Gastroesophageal sphincter (tissue), 4 donors: ENCODE data around the gene PPP2R5B. TPM values are rescaled to one million over a fixed set of nuclear protein-coding genes. Genes with fewer than 3 reads are reported as not detected.

ENCODE experiments used
- ATAC-seq: fragments of 150-250 bp; one replicate; pipeline ENCODE4 v1.9.1; 2016; ENCODE audit warnings: mild to moderate bottlenecking, moderate library complexity
- H3K27ac ChIP-seq, 4 donors: fragments of 200-600 bp; sonication (generic) in 3 of 4; 1 replicate in 3 of 4; 2 replicates in 1 of 4; pipeline ENCODE4 v1.5.1; 2016 to 2019
- H3K27me3 ChIP-seq: fragments of 200-600 bp; sonication (generic); one replicate; pipeline ENCODE4 v1.5.1; 2019
- H3K36me3 ChIP-seq, 2 donors: fragments of 200-600 bp; sonication (generic); one replicate each; pipeline ENCODE4 v1.5.1; 2019; ENCODE audit warnings: control low read depth in 1 of 2
- H3K4me1 ChIP-seq, 3 donors: fragments of 200-600 bp; sonication (generic); 1 replicate in 2 of 3; 2 replicates in 1 of 3; pipeline ENCODE4 v1.5.1; 2016 to 2019; ENCODE audit warnings: control low read depth in 2 of 3
- H3K4me3 ChIP-seq, 2 donors: fragments of 200-600 bp; sonication (generic); one replicate each; pipeline ENCODE4 v1.5.1; 2019; ENCODE audit warnings: mild to moderate bottlenecking in 1 of 2, moderate library complexity in 1 of 2
- H3K9me3 ChIP-seq, 3 donors: fragments of 200-600 bp; sonication (generic); one replicate each; pipeline ENCODE4 v1.5.1; 2017 to 2019; ENCODE audit warnings: control low read depth in 2 of 3
- EP300 ChIP-seq: sonication (generic); formaldehyde crosslinking; IDR thresholded peaks from one replicate; pipeline ENCODE4 v1.6.1; 2017; ENCODE audit warnings: antibody characterized with exemption, mild to moderate bottlenecking
- POLR2A ChIP-seq, 2 donors: fragments of 450-650 bp; IDR thresholded peaks; one replicate each; pipeline ENCODE4 v1.6.1; 2017; ENCODE audit warnings: antibody characterized with exemption in 2 of 2, mild to moderate bottlenecking in 2 of 2, moderate library complexity in 1 of 2
- POLR2AphosphoS5 ChIP-seq: sonication (generic); formaldehyde crosslinking; IDR thresholded peaks from one replicate; pipeline ENCODE4 v1.6.1; 2017; ENCODE audit warnings: antibody characterized with exemption
- WGBS, 2 donors: methylation state at CpG; one replicate each; pipeline ENCODE4 v1.1.5; 2018; ENCODE audit warnings: low coverage in 1 of 2; 5-methylcytosine and 5-hydroxymethylcytosine counted together
- total RNA-seq, 4 donors: library from RNA; depleted of rRNA; stranded (reverse); fragments of >200 nt; gene quantifications; one replicate each; pipeline ENCODE4 v1.1.0, GENCODE V29; 2016
- TF ChIP-seq, protein P1 (sequence below), 4 experiments: fragments of 200-600 bp in 2 of 4; fragments of 450-650 bp in 2 of 4; sonication (generic) in 1 of 4; IDR thresholded peaks; one replicate each; pipeline ENCODE4 v1.5.1; 2017 to 2019; ENCODE audit warnings: antibody characterized with exemption in 4 of 4, mild to moderate bottlenecking in 2 of 4, moderate library complexity in 2 of 4

PPP2R5B gene
- total RNA-seq, 4 donors from 2014 or later, result 20.3 to 41.2 (median 27.0) TPM

- WGBS, 2 donors, result 80 to 83% methylated on average over 6 to 7 of the region's 9 CpGs
- peak overlapping the region in 1 of 4 donors; percentile 83 for H3K27ac ChIP-seq
- ATAC-seq, result no peak
- TF ChIP-seq POLR2A (IDR thresholded peaks at IDR 0.05) (no peak), EP300 (no peak), POLR2AphosphoS5 (no peak)
- TF ChIP-seq, protein P1, sequence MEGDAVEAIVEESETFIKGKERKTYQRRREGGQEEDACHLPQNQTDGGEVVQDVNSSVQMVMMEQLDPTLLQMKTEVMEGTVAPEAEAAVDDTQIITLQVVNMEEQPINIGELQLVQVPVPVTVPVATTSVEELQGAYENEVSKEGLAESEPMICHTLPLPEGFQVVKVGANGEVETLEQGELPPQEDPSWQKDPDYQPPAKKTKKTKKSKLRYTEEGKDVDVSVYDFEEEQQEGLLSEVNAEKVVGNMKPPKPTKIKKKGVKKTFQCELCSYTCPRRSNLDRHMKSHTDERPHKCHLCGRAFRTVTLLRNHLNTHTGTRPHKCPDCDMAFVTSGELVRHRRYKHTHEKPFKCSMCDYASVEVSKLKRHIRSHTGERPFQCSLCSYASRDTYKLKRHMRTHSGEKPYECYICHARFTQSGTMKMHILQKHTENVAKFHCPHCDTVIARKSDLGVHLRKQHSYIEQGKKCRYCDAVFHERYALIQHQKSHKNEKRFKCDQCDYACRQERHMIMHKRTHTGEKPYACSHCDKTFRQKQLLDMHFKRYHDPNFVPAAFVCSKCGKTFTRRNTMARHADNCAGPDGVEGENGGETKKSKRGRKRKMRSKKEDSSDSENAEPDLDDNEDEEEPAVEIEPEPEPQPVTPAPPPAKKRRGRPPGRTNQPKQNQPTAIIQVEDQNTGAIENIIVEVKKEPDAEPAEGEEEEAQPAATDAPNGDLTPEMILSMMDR (IDR thresholded peaks at IDR 0.05), result no peak
- peaks cover 0 to 22% (median 12%) of the 10 kb centered on the region in 3 donors for H3K4me1 ChIP-seq
- no peaks in the 10 kb centered on the region for H3K9me3 ChIP-seq
- no peaks in the 10 kb centered on the region for H3K36me3 ChIP-seq
- no peak overlapping the region for H3K4me3 ChIP-seq
- H3K27me3 ChIP-seq, result no peaks in the 10 kb centered on the region
These were observed 35.6 kb upstream of the PPP2R5B start for GRCh38 chr11:64888729-64889511.

DNA sequence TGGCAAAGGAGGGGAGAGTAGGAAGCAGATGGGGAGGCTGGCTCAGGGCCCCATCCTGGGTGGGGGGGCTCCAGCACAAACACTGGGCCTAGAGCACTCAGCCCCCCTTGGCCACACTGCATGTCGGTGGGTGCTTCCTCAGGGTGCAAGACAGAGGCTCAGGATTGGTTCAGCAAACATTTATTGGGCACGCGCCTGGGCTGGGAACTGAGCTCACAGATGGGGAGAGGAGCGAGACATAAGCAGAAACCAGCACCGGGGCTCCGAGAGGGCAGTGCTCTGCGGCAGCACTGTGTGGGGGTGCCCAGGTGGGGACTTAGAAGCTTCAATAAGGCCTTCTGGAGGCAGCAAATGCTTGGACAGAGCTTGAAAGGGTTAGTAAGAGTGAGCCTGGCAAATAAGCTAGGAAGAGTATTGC is 34.0 kb upstream of the PPP2R5B start:
- Histone ChIP-seq H3K27ac (no peak overlapping the region), H3K4me3 (no peak overlapping the region)
- WGBS, 2 donors, result 92 to 100% methylated on average over 2 to 3 of the region's 7 CpGs

DNA sequence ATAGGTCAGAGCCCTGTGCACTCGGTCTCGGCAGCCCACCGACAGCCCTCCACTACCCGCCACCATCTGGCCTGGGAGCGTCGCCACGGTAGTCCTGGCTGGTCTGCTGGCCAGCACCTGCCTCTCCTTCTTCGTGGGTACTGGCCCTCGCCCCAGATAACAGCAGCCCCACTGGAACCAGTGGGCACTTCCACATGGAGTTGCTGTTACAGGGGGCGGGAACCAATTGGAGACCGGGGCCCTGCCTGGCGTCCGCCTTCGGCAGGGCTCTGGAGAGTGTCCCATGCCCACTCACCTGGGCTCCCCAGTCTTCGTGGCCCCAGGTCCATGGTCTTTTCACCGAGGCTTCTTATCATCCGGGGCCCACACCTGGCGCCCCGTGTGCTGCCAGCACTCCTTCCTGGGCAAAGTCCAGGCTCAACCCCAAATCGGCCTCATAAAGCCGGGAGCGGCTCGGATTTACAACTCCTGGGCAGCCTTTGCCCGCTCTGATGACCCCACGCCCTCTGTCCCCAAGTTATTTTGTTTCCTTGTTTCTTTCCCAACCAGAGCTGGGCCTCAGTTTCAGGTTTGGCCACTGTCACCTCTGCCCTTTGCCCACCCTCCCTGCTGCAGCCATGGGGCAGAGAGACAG is 33.2 kb upstream of the PPP2R5B start:
- Histone ChIP-seq H3K4me1 (peaks cover 0 to 29% (median 15%) of the 10 kb centered on the region in 3 donors), H3K27me3 (no peaks in the 10 kb centered on the region), H3K4me3 (no peak overlapping the region), H3K36me3 (peaks cover 0 to 20% of the 10 kb centered on the region in 2 donors), H3K9me3 (no peaks in the 10 kb centered on the region), H3K27ac (no peak overlapping the region)
- WGBS, 2 donors, result 100% methylated on average over 4 of the region's 25 CpGs; no CpG with 5 or more reads in 1 of the 2 donors
- TF ChIP-seq POLR2A (IDR thresholded peaks at IDR 0.05) (no peak), EP300 (no peak), POLR2AphosphoS5 (no peak)
- TF ChIP-seq, protein P1 (IDR thresholded peaks at IDR 0.05), result no peak
- ATAC-seq, result no peak

More for the DNA sequence above, 34.0 kb upstream of the PPP2R5B start:
- Histone ChIP-seq H3K27me3 (no peaks in the 10 kb centered on the region), H3K4me1 (peaks cover 0 to 29% (median 15%) of the 10 kb centered on the region in 3 donors), H3K9me3 (no peaks in the 10 kb centered on the region), H3K36me3 (peaks cover 0 to 12% of the 10 kb centered on the region in 2 donors)
- TF ChIP-seq, protein P1 (IDR thresholded peaks at IDR 0.05), result no peak
- TF ChIP-seq POLR2A (IDR thresholded peaks at IDR 0.05), result no peak
- ATAC-seq, result no peak

- TF ChIP-seq POLR2AphosphoS5 (no peak), EP300 (no peak), POLR2A (IDR thresholded peaks at IDR 0.05) (no peak)
- TF ChIP-seq, protein P1 (IDR thresholded peaks at IDR 0.05), result no peak
- Histone ChIP-seq H3K4me1 (peaks cover 0 to 29% (median 15%) of the 10 kb centered on the region in 3 donors), H3K4me3 (no peak overlapping the region), H3K9me3 (no peaks in the 10 kb centered on the region), H3K36me3 (peaks cover 0 to 25% of the 10 kb centered on the region in 2 donors), H3K27me3 (no peaks in the 10 kb centered on the region), H3K27ac (no peak overlapping the region)
- WGBS, 2 donors, result 83 to 91% methylated on average over 4 of the region's 5 CpGs
- no peak for ATAC-seq
These were observed 32.6 kb upstream of the PPP2R5B start for GRCh38 chr11:64891880-64892279.
